ENCODE results near the gene ZFYVE19. TPM values are rescaled to one million over a fixed set of nuclear protein-coding genes. Genes with fewer than 3 reads are reported as not detected.

ZFYVE19 gene
- total and polyA plus RNA-seq, 2 of the 13 experiments (the other 11 are each of a cell fraction or from before 2014, with no cell fraction given), result 23.3 to 44.0 TPM

DNA sequence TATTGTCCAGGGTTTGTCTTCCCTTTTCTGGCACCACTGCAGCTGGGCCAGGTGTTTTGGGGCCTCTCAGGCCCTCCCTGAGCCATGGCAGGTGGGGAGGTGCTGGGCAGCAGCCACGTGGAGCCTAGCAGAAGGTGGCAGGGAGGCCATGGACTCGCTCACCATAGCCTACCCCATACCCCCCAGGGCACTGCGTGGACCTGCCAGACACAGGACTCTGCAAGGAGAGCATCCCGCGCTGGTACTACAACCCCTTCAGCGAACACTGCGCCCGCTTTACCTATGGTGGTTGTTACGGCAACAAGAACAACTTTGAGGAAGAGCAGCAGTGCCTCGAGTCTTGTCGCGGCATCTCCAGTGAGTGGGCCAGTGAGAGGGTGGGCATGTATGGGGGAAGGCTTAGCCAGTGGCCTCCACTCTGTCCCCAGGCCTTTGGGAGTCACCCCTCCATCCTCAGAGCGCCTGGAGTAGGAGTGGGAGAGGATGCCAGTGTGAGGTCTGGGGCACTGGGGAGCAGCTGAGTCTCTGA is 48.9 kb downstream of the ZFYVE19 start:
- H3K9me3 ChIP-seq (ENCODE audit: low read length), result no peaks in the 10 kb centered on the region
- no peak overlapping the region for H3K4me3 ChIP-seq (replicated peaks in 1 of 3; ENCODE audit: insufficient read depth in 1 of 3, low read depth in 2 of 3, low read length in 3 of 3)
- in situ Hi-C loops (cut with HindIII; ENCODE audit: extremely low pct_ligation_motif_present, low pct_unique_long_range_greater_than_20kb), result loop anchor here (5.0 kb wide), 1 partner anchor 37 kb away; the partner anchor contains the start of gene VPS18
- no peak overlapping the region for H3K4me2 ChIP-seq (ENCODE audit: low read depth, low read length)
- FAIRE-seq (no peak), ATAC-seq (no peak), DNase-seq (ENCODE audit: low spot score) (no peak)
- H3K9ac ChIP-seq (ENCODE audit: insufficient read depth, low read depth, low read length), result no peak overlapping the region
- TF ChIP-seq RFX1 (IDR thresholded peaks at IDR 0.05) (0 out of 2 replicates have a peak, but pooled peaks have one; percentile 14), KDM5B (CRISPR knock-in tag; IDR thresholded peaks at IDR 0.05; ENCODE audit: borderline replicate concordance) (no peak)
- CTCF ChIA-PET (ENCODE audit: low intra/inter-chr PET ratio, low total read pairs), result no interaction called here
- 71% methylated on average over 12 of the region's 13 CpGs for WGBS (ENCODE audit: low lambda C conversion rate)
- H4K20me1 ChIP-seq (ENCODE audit: insufficient read depth, low read length), result no peaks in the 10 kb centered on the region
- no peaks in the 10 kb centered on the region for H3K79me2 ChIP-seq (ENCODE audit: insufficient read depth, low read length)
- H2AFZ ChIP-seq (ENCODE audit: low read length), result no peak overlapping the region
- intact Hi-C loops (cut with micrococcal nuclease; ENCODE audit: unreplicated experiment), result no loop called here
- BruUV-seq (replicated peaks), result no TSS peak
- POLR2A ChIA-PET, result no interaction called here
- no peaks in the 10 kb centered on the region for H3K36me3 ChIP-seq (replicated peaks in 1 of 2; ENCODE audit: control insufficient read depth in 1 of 2, insufficient read depth in 2 of 2, low read length in 2 of 2)
- no peak overlapping the region for H3K27ac ChIP-seq (ENCODE audit: extremely low read length, insufficient read depth, low read length)
- H3K27me3 ChIP-seq (ENCODE audit: control insufficient read depth in 1 of 2, insufficient read depth in 2 of 2, low read length in 2 of 2), result no peaks in the 10 kb centered on the region
- H3K4me1 ChIP-seq (ENCODE audit: insufficient read depth, low read length), result peaks cover 55% of the 10 kb centered on the region

DNA sequence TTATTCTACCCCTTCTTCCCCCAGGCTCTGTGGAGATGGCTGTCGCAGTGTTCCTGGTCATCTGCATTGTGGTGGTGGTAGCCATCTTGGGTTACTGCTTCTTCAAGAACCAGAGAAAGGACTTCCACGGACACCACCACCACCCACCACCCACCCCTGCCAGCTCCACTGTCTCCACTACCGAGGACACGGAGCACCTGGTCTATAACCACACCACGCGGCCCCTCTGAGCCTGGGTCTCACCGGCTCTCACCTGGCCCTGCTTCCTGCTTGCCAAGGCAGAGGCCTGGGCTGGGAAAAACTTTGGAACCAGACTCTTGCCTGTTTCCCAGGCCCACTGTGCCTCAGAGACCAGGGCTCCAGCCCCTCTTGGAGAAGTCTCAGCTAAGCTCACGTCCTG is 49.9 kb downstream of the ZFYVE19 start:
- H4K20me1 ChIP-seq (ENCODE audit: insufficient read depth, low read length), result no peaks in the 10 kb centered on the region
- in situ Hi-C loops (cut with HindIII; ENCODE audit: extremely low pct_ligation_motif_present, low pct_unique_long_range_greater_than_20kb) (loop anchor here (5.0 kb wide), 1 partner anchor 36 kb away; the partner anchor contains the start of gene VPS18), intact Hi-C loops (cut with micrococcal nuclease; ENCODE audit: unreplicated experiment) (no loop called here)
- H3K79me2 ChIP-seq (ENCODE audit: insufficient read depth, low read length), result no peaks in the 10 kb centered on the region
- DNase-seq (ENCODE audit: low spot score) (no peak), FAIRE-seq (no peak), ATAC-seq (no peak)
- no peaks in the 10 kb centered on the region for H3K27me3 ChIP-seq (ENCODE audit: control insufficient read depth in 1 of 2, insufficient read depth in 2 of 2, low read length in 2 of 2)
- BruUV-seq (replicated peaks), result no TSS peak
- ChIA-PET POLR2A (interaction anchor here (1.3 to 3.1 kb wide), 2 partner anchors 38 to 64 kb away, joined by 7 to 40 read pairs; partner anchors contain the start of gene VPS18), CTCF (ENCODE audit: low intra/inter-chr PET ratio, low total read pairs) (interaction anchor here (3.8 kb wide), 1 partner anchor 37 kb away, joined by 80 read pairs; the partner anchor contains the start of gene VPS18)
- peak overlapping the region; percentile 76 for H2AFZ ChIP-seq (ENCODE audit: low read length)
- peak overlapping the region; percentile 10; the same call in 1 of the 2 replicates for H3K9ac ChIP-seq (ENCODE audit: insufficient read depth, low read depth, low read length)
- H3K36me3 ChIP-seq (replicated peaks in 1 of 2; ENCODE audit: control insufficient read depth in 1 of 2, insufficient read depth in 2 of 2, low read length in 2 of 2), result no peaks in the 10 kb centered on the region
- peaks cover 59% of the 10 kb centered on the region for H3K4me1 ChIP-seq (ENCODE audit: insufficient read depth, low read length)
- 50% methylated on average over 2 of the region's 8 CpGs for WGBS (ENCODE audit: low lambda C conversion rate)
- no peaks in the 10 kb centered on the region for H3K9me3 ChIP-seq (ENCODE audit: low read length)
- no peak overlapping the region for H3K27ac ChIP-seq (ENCODE audit: extremely low read length, insufficient read depth, low read length)
- no peak overlapping the region for H3K4me3 ChIP-seq (replicated peaks in 1 of 3; ENCODE audit: insufficient read depth in 1 of 3, low read depth in 2 of 3, low read length in 3 of 3)
- H3K4me2 ChIP-seq (ENCODE audit: low read depth, low read length), result peak overlapping the region; percentile 83; the same call in 1 of the 2 replicates
- TF ChIP-seq ZNF343 (CRISPR knock-in tag; IDR thresholded peaks at IDR 0.05), result no peak
- no peak for TF ChIP-seq PRMT3 (CRISPR knock-in tag; IDR thresholded peaks at IDR 0.05; ENCODE audit: borderline replicate concordance, low read depth)
- TF ChIP-seq ZNF282 (IDR thresholded peaks at IDR 0.05; ENCODE audit: partially characterized antibody), result no peak
- TF ChIP-seq REPIN1 (CRISPR knock-in tag; IDR thresholded peaks at IDR 0.05; ENCODE audit: borderline replicate concordance, low read depth), result no peak
- TF ChIP-seq ZNF780A (CRISPR knock-in tag; IDR thresholded peaks at IDR 0.05), result no peak
- no peak for TF ChIP-seq ZC3H13 (CRISPR knock-in tag; IDR thresholded peaks at IDR 0.05)
- no peak for TF ChIP-seq ZSCAN31 (CRISPR knock-in tag; IDR thresholded peaks at IDR 0.05; ENCODE audit: low read depth)
- TF ChIP-seq TOE1 (CRISPR knock-in tag; IDR thresholded peaks at IDR 0.05), result no peak
- no peak for TF ChIP-seq ZBED4 (CRISPR knock-in tag; IDR thresholded peaks at IDR 0.05; ENCODE audit: borderline replicate concordance)
- no peak for TF ChIP-seq JUND (CRISPR knock-in tag; IDR thresholded peaks at IDR 0.05)
- TF ChIP-seq ZBTB34 (CRISPR knock-in tag; IDR thresholded peaks at IDR 0.05), result no peak
- TF ChIP-seq RFX3 (CRISPR knock-in tag; IDR thresholded peaks at IDR 0.05), result no peak

Measured in HepG2 (cell line).